GM18508 (cell line): Measurements from ENCODE around the gene SAXO2.
"Not testable (repeated sequence)": the region's sequence is repeated elsewhere in the genome, so short reads cannot be mapped to it uniquely, and the experiment has no call there.

Experiments
- ATAC-seq: cut with Tn5 transposase; IDR thresholded peaks from one replicate; pipeline ENCODE4 v1.9.1; 2021; ENCODE audit warnings: moderate number of reproducible peaks; ENCODE audit not compliant: insufficient read depth, unreplicated experiment

The SAXO2 gene

DNA sequence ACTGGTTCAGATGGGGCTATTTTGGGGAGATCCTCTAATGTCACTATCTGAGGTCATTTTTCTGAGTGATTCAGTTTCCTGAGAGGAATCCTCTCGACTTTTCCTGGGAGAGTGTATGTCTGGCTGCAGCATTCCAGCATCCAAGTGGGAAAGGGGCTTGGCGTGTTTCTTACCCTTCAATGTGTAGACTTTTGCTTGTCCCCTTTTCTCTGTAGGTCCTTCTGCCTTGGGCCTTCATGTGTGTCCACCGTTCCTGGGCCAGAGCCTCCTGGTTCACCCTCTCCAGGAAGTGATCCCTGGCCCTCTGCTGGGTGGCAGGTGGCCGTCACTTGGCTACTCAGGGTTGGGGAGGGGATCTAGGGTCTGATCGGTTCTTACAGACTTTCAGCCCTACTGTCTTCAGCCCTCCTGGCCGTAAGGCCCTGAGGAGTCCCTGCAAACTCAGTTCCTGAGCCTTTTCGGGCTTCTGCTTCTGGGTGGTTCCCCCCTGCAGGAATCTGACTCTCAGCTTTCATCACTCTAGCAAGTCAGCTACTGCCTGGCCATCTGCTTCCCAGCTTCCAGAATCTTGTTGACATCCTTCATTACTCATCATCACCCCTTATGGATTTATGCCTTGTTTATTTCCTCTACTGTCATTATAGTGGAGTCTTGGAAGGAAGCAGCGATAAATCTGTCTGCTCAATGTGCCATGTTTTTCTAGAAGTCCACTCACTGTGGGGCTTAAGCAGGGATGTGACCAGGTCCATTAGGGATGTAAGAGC lies 50.1 kb downstream of the SAXO2 start:
- no peak for ATAC-seq

DNA sequence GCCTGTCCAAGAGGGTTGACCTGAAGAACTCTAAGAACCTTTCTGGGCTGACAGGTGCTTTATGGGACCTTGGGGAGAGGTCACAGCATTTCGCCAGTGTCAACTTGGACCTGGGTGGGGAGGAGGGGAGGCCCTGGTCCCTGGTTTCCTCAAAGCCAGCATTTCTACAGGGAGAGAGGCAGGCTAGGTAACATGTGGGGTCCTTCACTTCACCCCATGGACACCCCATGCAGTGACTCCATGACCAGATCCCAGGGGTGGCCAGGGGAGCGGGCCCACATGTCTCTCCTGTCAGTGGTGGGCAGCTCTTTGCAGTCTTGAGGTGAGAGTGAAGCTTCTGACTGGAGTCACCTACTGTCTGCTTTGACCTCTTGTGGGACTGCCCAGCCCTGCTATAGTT lies 50.8 kb downstream of the SAXO2 start:
- ATAC-seq, result no peak

DNA sequence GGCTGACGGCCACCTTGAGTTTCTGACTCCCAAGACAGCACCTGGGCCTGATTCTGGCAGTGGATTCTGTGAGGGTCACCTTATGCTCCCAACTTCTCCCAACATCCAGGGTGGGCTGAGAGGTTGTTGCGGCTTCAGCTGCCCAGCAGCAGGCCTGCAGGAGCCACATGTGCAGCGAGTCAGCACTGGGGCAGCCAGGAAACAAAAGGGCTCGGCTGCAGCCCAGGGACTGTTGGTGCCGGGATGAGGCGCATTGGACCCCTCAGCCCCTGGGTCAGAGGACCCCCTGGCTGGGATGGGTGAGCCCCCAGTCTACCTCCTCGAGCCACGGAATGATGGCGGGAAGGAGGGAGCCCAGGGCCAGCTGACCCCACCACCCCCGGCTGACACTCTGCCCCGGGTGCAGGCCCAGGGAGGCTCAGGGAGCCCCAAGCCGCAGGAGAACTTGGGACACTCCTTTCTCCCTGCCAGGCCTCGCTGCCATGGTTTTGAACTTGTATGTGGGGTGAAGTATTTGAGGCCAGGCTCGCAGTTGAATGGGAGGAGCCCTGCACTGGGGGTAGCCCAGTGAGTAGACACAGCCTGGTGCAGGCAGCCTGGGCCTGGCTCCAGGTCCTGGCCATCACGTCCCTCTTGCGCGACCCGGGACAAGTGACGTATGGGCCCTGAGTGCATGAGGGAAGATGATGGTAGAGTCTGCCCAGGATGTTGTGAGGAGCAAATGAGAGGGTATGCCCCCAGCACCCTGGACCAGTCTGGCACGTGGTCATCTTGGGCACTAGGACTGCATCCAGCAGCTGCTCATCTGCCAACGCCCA lies 51.5 kb downstream of the SAXO2 start:
- ATAC-seq, result not testable (repeated sequence)

DNA sequence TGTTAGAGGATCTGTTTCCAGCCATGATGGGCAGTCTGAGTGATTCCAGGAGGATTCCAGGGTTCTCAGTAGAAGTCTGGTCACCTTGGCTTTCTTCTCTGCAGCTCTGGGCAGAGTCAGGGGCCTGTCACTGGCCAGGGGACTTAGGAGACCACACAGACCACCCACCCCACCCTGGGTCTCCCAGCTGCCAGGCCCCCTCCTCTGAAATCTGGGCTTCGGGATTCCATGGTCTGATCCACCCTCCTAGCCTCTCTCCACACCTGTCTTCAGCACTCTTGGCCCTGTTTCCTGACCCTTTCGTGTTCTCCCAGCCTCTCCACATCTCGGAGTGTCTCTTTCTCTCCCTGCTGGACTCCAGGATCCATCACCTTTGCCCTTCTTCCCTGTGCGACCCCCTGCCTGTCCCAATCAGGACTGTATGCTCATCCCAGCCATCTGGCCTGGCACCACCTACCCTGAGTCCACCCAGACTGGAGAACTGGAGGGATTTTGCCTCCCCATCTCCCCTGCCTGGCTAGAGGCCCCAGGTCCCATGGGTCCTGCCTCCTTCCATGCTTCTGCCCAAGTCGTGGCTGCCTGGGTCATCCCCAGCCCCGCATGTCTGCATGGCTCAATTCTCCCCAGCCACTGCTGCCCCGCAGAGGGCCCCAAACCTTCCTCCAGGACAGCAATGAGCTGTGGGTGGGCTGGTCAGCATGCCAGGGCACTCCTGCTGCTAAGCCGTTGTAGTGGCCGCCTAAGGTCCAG lies 52.3 kb downstream of the SAXO2 start:
- ATAC-seq, result no peak

DNA sequence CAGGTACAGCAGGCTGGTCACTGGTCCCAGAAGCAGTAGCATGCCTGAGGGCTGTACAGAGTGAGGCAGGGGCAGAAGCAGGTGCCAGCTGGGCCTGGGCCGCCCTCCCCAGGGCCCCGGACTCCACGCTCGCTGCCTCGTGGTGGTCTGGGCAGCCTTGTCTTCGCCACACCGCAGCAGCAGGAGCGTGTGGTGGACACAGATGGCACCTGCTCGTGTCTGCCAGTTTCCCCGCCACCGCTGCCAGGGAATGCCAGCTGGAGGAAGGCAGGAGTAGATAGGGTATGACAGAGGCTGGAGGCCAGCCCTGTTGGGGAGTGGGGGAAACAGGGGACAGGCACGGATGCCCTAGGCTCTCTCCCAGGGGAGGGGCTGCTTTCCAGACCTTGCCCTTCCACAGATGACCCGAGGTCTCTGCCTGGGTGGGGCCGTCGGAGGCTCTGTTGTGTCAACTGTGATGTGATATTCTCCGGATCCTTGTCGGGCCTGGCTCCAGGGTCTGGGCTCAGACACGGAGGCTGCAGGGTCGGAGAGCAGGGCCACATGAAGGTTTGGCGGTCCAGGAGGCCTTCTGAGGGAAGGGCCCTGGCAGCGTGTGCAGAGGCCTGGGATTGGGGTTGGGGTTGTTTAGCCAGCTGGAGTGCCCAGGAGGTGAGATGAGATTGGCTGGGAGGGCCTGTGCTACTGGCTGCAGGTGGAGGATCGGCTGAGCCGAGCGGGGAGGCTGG lies 53.1 kb downstream of the SAXO2 start:
- no peak for ATAC-seq

DNA sequence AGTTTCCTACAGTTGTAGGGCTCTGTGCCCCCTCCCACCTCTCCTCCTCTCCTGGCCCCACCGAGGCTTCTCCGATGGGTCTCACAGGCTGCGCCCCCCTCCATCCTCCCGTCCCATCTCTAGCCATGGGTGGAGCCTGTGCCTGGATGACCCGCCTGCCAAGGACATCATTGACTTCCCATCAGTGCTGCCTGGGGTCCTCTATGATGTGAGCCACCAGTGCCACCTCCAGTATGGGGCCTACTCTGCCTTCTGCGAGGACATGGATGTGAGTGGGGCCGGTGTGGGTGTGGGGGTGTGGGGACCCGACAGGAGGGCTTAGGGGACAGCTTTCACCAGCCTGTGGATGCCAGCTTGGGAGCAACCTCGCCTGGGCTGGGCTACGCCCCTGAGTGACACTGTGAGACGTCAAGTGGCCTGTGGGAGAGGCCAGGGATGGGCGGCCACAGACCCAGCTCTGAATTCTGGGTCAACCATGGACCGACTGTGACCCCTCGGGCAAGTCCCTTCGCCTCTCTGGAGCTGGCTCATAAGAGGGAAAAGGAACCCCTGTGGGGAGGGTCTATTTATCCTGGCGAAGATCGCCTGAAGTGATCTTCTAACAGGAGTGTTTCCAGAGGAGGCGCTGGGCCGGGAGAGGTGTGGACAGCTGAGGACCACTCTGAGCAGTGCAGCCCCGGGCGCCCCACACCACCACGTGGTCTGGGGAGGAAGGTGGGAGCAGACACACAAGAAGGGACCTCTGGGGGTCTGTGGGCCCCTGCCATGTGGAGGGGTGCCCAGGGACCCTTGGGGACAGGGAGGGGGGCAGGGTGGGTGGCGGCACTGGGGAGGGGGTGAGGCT lies 53.9 kb downstream of the SAXO2 start:
- ATAC-seq, result not testable (repeated sequence)

DNA sequence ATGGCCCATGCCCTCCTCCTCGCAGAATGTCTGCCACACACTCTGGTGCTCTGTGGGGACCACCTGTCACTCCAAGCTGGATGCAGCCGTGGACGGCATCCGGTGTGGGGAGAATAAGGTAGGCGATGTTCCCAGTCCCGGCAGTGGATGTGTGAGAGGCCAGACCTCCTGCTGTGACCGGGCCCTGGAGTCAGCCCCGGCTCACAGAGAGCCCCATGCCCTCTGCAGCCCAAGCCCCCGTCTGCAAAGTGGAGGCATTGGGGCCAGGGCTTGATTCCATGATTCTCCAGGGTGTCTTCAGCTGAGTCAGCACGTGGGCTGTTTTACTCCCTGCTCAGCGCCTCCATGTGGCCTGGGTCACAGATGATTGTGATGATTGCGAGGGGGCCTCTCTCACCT lies 54.5 kb downstream of the SAXO2 start:
- ATAC-seq, result no peak

DNA sequence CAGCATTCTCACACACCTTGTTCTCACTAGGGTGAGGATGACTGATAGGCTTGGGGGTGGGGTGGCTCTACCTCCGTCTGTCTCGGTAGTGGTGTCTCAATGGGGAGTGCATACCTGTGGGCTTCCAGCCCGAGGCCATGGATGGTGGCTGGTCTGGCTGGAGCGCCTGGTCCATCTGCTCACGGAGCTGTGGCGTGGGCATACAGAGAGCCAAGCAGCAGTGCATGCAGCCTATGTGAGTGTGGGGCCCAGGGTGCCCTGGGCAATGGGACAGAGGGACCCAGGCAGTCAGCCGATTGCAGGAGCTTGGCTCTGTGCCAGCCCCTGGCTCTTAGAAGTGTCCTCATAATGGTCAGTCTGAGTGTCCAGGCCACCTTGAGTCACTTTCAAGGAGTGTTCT lies 54.9 kb downstream of the SAXO2 start:
- not testable (repeated sequence) for ATAC-seq

DNA sequence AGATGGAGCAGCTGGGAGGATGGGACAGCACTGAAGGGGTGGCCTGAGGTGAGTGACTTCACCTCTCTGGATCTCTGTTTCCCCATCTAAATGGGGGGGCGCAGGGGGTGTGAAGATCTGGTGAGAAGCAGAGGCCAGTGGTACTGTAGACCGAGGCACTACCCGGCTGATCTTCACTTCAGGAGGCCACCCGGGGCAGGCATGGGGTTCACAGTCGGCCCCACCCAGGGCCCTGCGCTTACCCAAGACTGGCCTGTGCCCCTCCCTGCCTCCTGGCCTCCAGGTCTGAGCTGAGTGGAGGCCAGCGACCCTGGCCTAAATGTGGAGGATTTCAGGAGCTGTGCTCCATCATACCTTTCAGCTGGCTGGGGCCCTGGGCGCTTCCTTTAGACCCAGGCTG lies 55.7 kb downstream of the SAXO2 start:
- ATAC-seq, result not testable (repeated sequence)

DNA sequence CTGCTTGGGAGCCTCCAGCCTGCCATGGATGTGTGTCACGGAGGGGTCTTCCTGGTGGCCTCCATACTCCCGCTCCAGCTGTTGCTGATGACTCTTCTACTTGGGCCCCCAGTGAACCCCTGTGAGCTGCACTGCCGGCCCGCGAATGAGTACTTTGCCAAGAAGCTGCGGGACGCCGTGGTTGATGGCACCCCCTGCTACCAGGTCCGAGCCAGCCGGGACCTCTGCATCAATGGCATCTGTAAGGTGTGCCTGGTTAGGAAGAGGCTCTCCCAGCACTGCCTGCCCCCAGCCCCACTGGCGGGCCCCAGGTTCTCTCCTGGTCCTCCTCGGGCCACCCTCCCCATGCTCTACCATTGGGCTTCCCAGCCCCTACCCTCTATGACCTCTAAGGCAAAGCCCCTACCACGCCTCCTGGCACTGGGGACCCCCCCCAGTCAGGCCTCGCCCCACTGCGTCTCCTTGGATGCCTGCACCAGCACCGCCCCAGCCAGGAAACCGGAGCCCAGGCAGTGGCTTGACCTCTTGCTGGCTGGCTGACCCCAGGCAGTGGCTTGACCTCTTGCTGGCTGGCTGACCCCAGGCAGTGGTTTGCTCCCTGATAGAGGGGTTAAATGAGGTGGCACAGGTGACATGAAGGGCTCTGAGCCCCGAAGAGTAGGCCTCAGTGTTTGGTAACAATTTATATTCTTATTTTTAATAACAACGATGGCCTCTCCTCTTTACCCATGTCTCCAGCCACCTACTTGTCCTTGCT lies 57.1 kb downstream of the SAXO2 start:
- not testable (repeated sequence) for ATAC-seq

DNA sequence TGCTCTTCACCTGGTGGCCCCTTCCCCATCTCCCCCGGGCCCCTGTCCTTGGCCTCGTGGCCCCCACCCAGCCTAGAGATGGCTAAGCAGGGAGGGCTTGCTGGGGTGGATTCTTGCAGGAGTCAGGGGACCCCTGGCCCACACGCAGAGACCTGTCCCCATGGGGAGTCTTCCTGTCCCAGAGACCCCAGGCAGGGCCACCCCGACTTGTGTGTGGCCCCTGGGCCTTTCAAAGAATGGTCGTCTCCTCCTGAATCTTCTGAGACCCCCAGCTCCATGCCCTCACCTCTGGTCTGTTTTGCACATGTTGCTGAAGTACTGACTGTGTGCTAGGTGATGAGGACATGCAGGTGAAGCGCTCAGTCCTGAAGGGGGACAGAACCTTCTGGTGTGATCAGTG lies 58.2 kb downstream of the SAXO2 start:
- ATAC-seq, result not testable (repeated sequence)

DNA sequence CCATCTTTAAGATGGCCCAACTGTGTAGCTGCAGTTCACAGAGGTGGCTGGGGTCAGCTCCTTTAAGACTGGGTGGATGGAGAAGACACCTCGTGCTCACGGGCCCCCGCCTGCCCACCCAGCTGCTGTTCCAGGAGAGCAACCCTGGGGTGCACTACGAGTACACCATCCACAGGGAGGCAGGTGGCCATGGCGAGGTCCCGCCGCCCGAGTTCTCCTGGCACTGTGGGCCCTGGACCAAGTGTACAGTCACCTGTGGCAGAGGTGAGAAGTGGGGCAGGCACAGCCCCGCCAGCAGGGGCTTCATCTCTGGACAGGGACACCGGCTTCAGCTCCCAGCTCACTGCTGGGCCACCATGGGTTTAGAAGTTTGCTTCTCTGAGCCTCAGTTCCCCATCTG lies 59.9 kb downstream of the SAXO2 start:
- ATAC-seq, result not testable (repeated sequence)

DNA sequence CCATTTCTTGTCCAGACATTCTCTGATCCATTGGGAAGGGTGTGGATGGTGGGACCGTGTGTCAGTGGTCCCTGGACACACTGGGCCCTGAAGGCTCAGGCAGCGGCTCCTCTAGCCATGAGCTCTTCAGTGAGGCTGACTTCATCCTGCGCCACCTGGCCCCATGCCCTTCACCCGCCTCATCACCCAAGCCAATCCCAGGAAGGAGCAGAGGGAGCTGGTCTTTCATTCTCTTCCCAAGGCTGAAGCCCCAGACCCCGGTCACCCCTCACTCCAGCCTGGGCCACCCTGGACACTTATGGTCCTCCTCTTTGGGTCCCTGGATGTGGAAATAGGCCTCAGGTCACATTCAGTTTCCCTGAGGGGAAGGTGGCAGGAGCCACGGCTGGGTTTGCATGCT lies 62.2 kb downstream of the SAXO2 start:
- ATAC-seq, result not testable (repeated sequence)

DNA sequence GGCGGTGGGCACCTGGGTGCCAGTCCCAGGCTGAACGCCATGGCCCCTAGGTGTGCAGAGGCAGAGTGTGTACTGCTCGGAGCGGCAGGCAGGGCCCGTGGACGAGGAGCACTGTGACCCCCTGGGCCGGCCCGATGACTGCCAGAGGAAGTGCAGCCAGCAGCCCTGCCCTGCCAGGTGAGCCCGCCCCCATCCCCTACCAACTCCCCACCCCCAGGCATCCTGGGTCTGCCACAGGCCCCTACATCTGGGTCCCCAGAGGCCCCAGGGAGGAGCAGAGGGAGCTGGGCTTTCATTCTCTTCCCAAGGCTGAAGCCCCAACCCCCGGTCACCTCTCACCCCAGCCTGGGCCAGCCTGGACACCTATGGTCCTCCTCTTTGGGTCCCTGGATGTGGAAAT lies 63.0 kb downstream of the SAXO2 start:
- ATAC-seq, result not testable (repeated sequence)

DNA sequence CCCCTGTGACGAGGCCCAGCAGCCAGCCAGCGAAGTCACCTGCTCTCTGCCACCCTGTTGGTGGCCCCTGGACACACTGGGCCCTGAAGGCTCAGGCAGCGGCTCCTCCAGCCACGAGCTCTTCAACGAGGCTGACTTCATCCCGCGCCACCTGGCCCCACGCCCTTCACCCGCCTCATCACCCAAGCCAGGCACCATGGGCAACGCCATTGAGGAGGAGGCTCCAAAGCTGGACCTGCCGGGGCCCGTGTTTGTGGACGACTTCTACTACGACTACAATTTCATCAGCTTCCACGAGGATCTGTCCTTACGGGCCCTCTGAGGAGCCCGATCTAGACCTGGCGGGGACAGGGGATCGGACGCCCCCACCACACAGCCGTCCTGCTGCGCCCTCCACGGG lies 64.3 kb downstream of the SAXO2 start:
- not testable (repeated sequence) for ATAC-seq

DNA sequence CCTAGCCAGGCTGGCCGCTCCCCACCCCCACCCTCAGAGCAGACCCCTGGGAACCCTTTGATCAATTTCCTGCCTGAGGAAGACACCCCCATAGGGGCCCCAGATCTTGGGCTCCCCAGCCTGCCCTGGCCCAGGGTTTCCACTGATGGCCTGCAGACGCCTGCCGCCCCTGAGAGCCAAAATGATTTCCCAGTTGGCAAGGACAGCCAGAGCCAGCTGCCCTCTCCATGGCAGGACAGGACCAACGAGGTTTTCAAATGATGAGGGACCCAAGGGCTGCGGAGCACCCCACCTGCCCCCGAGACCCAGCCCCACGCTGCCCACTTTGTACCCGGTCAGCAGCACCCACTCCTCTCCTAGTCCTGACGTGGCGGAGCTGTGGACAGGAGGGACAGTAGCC lies 64.8 kb downstream of the SAXO2 start:
- ATAC-seq, result not testable (repeated sequence)

DNA sequence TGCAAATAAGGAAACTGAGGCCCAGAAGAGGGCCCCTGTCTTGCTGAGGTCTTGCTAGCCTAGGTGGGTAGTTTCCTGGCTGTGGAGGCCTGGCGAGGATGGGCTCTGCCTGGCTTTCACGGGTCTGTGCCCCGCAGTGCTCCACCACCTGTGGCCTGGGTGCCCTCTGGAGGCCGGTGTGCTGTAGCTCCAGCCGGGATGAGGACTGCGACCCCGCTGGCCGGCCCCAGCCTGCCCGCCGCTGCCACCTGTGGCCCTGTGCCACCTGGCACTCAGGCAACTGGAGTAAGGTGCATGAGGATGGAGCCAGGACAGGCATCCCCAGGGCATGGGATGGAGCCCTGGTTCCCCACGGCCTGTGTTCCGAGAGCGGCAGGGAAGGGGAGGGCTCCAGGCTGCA lies 66.4 kb downstream of the SAXO2 start:
- ATAC-seq, result not testable (repeated sequence)

DNA sequence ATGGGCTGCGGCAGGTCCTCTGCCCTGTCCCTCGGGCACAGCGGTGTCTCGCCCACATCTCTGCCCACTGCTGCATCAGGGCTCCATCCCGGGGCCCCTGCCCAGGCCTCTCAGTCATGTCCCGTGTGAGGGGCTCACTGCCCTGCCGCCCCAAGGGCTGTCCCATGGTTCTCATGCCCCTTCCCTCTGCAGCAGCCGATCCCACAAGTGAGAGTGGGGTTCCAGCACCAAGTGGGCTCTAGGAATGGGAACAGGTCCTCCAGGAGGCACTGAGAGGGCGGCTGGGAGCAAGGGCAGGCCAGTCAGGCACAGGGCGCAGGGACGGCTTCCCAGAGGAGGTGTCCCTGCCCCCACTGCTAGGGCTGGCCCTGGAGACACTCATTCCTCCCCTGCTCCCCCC lies 68.3 kb downstream of the SAXO2 start:
- not testable (repeated sequence) for ATAC-seq
